ENCODE data around the gene RELN.

RELN gene

GRCh38 chr7:103771294-103771693, 218.2 kb downstream of the RELN start:
- TF ChIP-seq SIN3A (IDR thresholded peaks at IDR 0.05; ENCODE audit: borderline replicate concordance, insufficient read depth, low read length) (no peak), FOXP2 (optimal IDR thresholded peaks at IDR 0.05; ENCODE audit: borderline replicate concordance, extremely low read depth, extremely low read length, insufficient read depth) (no peak), TAF1 (IDR thresholded peaks at IDR 0.05; ENCODE audit: borderline replicate concordance, insufficient read depth, low read length) (no peak), REST (IDR thresholded peaks at IDR 0.05; ENCODE audit: insufficient read depth in 1 of 2, low read depth in 2 of 2, low read length in 2 of 2) (no peak), POLR2AphosphoS5 (IDR thresholded peaks at IDR 0.05; ENCODE audit: low read depth, low read length) (no peak)

- TF ChIP-seq TAF1 (IDR thresholded peaks at IDR 0.05; ENCODE audit: borderline replicate concordance, insufficient read depth, low read length) (no peak), FOXP2 (optimal IDR thresholded peaks at IDR 0.05; ENCODE audit: borderline replicate concordance, extremely low read depth, extremely low read length, insufficient read depth) (no peak), REST (IDR thresholded peaks at IDR 0.05; ENCODE audit: insufficient read depth in 1 of 2, low read depth in 2 of 2, low read length in 2 of 2) (no peak), POLR2AphosphoS5 (IDR thresholded peaks at IDR 0.05; ENCODE audit: low read depth, low read length) (no peak), SIN3A (IDR thresholded peaks at IDR 0.05; ENCODE audit: borderline replicate concordance, insufficient read depth, low read length) (no peak)
These were observed 222.8 kb downstream of the RELN start for GRCh38 chr7:103766660-103767059.

GRCh38 chr7:103765901-103766300, 223.6 kb downstream of the RELN start:
- TF ChIP-seq SIN3A (IDR thresholded peaks at IDR 0.05; ENCODE audit: borderline replicate concordance, insufficient read depth, low read length), result no peak
- TF ChIP-seq TAF1 (IDR thresholded peaks at IDR 0.05; ENCODE audit: borderline replicate concordance, insufficient read depth, low read length), result no peak
- TF ChIP-seq REST (IDR thresholded peaks at IDR 0.05; ENCODE audit: insufficient read depth in 1 of 2, low read depth in 2 of 2, low read length in 2 of 2), result no peak
- TF ChIP-seq FOXP2 (optimal IDR thresholded peaks at IDR 0.05; ENCODE audit: borderline replicate concordance, extremely low read depth, extremely low read length, insufficient read depth), result no peak
- TF ChIP-seq POLR2AphosphoS5 (IDR thresholded peaks at IDR 0.05; ENCODE audit: low read depth, low read length), result no peak

GRCh38 chr7:103764901-103765300, 224.6 kb downstream of the RELN start:
- TF ChIP-seq TAF1 (IDR thresholded peaks at IDR 0.05; ENCODE audit: borderline replicate concordance, insufficient read depth, low read length) (no peak), POLR2AphosphoS5 (IDR thresholded peaks at IDR 0.05; ENCODE audit: low read depth, low read length) (no peak), FOXP2 (optimal IDR thresholded peaks at IDR 0.05; ENCODE audit: borderline replicate concordance, extremely low read depth, extremely low read length, insufficient read depth) (no peak), SIN3A (IDR thresholded peaks at IDR 0.05; ENCODE audit: borderline replicate concordance, insufficient read depth, low read length) (no peak), REST (IDR thresholded peaks at IDR 0.05; ENCODE audit: insufficient read depth in 1 of 2, low read depth in 2 of 2, low read length in 2 of 2) (no peak)

DNA sequence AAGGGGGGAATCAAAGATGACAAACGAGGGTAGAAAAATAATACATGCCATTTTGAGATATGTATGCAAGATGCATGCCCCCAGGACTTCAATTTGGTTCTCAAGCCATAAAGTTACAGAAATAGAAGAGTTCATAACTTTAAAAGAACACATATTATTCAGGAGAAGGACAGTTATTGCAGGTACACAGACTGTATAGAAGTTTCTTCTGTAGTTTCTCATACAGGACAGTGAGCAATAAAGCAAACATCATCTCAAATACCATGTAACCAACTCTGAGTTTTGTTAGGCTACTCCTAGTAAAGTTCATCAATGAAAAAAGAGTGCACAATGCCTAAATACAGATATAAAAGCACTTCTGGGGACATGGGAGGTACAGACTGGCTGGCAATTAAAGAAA, 226.6 kb downstream of the RELN start:
- TF ChIP-seq REST (IDR thresholded peaks at IDR 0.05; ENCODE audit: insufficient read depth in 1 of 2, low read depth in 2 of 2, low read length in 2 of 2) (no peak), TAF1 (IDR thresholded peaks at IDR 0.05; ENCODE audit: borderline replicate concordance, insufficient read depth, low read length) (no peak), FOXP2 (optimal IDR thresholded peaks at IDR 0.05; ENCODE audit: borderline replicate concordance, extremely low read depth, extremely low read length, insufficient read depth) (no peak), SIN3A (IDR thresholded peaks at IDR 0.05; ENCODE audit: borderline replicate concordance, insufficient read depth, low read length) (no peak), POLR2AphosphoS5 (IDR thresholded peaks at IDR 0.05; ENCODE audit: low read depth, low read length) (no peak)

Measured in PFSK-1 (cell line).